ENCODE measurements around the gene GALNTL6.

DNA sequence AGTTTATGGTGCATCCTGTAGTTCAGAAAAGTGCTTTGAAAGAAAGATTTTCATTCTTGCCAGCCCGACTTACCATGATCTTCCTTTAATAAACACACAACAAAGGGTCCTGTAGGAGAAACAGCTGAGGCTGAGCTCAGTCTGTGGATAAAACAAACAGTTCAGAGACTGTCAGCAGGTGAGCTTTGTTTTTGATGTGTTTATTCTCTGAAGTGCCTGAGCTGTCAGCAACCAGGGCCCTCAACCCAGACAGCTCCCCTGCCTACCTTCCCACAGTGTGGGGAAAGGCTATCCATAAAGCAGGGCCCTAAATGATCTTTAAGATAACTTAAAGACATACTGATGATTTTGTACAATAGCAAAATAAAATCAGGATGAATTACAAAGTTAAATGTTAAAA is 896.2 kb downstream of the GALNTL6 start:
- TF ChIP-seq, protein P1, sequence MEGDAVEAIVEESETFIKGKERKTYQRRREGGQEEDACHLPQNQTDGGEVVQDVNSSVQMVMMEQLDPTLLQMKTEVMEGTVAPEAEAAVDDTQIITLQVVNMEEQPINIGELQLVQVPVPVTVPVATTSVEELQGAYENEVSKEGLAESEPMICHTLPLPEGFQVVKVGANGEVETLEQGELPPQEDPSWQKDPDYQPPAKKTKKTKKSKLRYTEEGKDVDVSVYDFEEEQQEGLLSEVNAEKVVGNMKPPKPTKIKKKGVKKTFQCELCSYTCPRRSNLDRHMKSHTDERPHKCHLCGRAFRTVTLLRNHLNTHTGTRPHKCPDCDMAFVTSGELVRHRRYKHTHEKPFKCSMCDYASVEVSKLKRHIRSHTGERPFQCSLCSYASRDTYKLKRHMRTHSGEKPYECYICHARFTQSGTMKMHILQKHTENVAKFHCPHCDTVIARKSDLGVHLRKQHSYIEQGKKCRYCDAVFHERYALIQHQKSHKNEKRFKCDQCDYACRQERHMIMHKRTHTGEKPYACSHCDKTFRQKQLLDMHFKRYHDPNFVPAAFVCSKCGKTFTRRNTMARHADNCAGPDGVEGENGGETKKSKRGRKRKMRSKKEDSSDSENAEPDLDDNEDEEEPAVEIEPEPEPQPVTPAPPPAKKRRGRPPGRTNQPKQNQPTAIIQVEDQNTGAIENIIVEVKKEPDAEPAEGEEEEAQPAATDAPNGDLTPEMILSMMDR (IDR thresholded peaks at IDR 0.05; ENCODE audit: insufficient read depth, low read length, poor library complexity, severe bottlenecking) = no peak
- no peak for TF ChIP-seq EZH2phosphoT487 (conservative IDR thresholded peaks at IDR 0.05; ENCODE audit: low read length)
